ENCODE measurements around the gene SLC40A1. TPM values are rescaled to one million over a fixed set of nuclear protein-coding genes. Genes with fewer than 3 reads are reported as not detected.

Gene SLC40A1
- total RNA-seq, 2 experiments from 2014 or later = 4.4 to 6.0 TPM

DNA sequence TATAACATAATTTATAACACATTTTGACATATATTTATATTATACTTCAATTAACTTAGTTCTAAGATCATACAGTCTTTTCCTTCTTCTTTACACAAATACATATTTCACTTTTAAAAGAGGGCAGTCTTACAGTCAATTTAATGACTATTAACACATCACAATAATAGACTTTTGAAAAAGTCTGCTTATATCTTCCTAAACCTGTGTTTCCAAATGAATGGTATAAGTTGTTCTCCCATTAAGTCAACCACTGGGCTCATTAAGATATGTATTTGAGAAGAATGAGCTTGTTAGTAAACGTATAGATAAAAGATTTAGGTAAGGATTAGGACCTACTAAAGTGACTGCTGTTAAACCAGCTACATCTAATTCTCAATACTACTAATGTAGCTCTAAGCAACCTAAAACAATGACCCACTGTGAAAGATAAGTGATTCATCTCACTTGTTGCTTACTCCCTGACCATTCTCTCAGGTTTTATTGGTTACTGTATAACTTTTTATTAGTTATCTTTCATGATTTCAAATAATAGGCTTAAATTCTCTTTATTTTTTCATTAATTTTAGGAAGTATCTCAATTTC lies 27.0 kb downstream of the SLC40A1 start:
- Mint-ChIP-seq H3K27me3 (no peaks in the 10 kb centered on the region), H3K9me3 (no peaks in the 10 kb centered on the region), H3K27ac (no peak overlapping the region), H3K4me3 (no peak overlapping the region), H3K4me1 (no peaks in the 10 kb centered on the region), H3K36me3 (ENCODE audit: low read depth) (no peaks in the 10 kb centered on the region)
- no peak for DNase-seq
- ChIA-PET POLR2A (no interaction called here), CTCF (no interaction called here)

DNA sequence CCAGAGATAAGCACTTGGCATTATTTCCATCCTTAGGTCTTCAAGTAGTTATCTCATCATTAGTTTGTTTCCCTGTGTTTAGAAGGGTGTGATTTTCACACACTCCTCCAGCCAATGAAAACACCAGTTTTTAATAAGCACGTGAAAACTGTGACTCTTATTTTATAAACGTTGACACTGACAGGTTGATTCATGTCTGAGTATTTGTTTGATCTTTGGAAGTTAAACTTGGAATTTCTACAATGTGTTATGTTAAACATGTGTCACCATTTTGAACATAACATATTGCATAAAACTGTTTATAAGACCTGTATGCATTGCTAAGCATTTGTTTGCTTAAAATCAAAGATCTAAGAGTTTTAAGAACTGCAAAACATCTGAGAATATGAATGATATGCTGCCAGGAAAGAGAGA lies 27.6 kb downstream of the SLC40A1 start:
- DNase-seq = no peak
- ChIA-PET CTCF (no interaction called here), POLR2A (no interaction called here)
- no peak overlapping the region for H3K4me3 Mint-ChIP-seq
- H3K4me1 Mint-ChIP-seq = no peaks in the 10 kb centered on the region
- no peaks in the 10 kb centered on the region for H3K27me3 Mint-ChIP-seq
- H3K27ac Mint-ChIP-seq = no peak overlapping the region
- H3K9me3 Mint-ChIP-seq = no peaks in the 10 kb centered on the region
- no peaks in the 10 kb centered on the region for H3K36me3 Mint-ChIP-seq (ENCODE audit: low read depth)

DNA sequence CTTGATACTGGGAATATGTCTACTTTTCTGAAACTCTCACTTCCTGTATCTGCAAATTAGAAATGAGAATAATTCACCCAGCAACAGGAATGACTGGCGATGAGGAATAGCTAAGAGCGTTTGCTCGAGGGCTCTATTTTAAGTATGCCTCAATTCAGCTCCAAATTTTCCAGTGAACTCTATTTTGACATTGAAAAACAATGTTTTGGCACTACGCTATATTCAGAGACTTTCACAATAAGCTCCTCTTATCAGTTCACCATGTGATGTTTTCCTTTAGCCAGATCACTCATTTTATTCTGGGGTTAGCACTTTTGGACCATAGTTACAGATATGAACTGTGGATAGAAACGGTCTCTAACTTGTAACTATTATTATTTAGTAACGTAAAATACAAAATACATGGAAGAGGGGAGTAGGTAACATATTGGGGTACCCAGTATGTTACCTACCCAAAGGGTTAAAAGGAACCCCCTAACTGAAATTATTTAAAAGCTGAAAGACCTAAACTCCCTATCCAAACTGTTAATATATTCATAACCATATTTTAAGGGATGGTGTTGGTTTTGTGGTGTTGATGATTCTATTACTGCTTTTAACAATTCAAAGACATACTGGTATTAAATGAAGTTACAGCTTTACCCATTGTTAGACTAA lies 28.1 kb downstream of the SLC40A1 start:
- Mint-ChIP-seq H3K36me3 (ENCODE audit: low read depth) (no peaks in the 10 kb centered on the region), H3K9me3 (no peaks in the 10 kb centered on the region), H3K27me3 (no peaks in the 10 kb centered on the region), H3K27ac (no peak overlapping the region), H3K4me3 (no peak overlapping the region), H3K4me1 (no peaks in the 10 kb centered on the region)
- ChIA-PET CTCF (no interaction called here), POLR2A (no interaction called here)
- no peak for DNase-seq

GRCh38 chr2:189551808-189552207 lies 28.8 kb downstream of the SLC40A1 start:
- H3K36me3 Mint-ChIP-seq (ENCODE audit: low read depth) = no peaks in the 10 kb centered on the region
- POLR2A ChIA-PET = no interaction called here
- no peaks in the 10 kb centered on the region for H3K9me3 Mint-ChIP-seq
- no peaks in the 10 kb centered on the region for H3K27me3 Mint-ChIP-seq
- no peak for DNase-seq
- no peak overlapping the region for H3K27ac Mint-ChIP-seq
- no peaks in the 10 kb centered on the region for H3K4me1 Mint-ChIP-seq
- CTCF ChIA-PET = no interaction called here
- no peak overlapping the region for H3K4me3 Mint-ChIP-seq

- CTCF ChIA-PET = no interaction called here
- H3K27ac Mint-ChIP-seq = no peak overlapping the region
- POLR2A ChIA-PET = no interaction called here
Observed at GRCh38 chr2:189549449-189549832, 31.1 kb downstream of the SLC40A1 start.

DNA sequence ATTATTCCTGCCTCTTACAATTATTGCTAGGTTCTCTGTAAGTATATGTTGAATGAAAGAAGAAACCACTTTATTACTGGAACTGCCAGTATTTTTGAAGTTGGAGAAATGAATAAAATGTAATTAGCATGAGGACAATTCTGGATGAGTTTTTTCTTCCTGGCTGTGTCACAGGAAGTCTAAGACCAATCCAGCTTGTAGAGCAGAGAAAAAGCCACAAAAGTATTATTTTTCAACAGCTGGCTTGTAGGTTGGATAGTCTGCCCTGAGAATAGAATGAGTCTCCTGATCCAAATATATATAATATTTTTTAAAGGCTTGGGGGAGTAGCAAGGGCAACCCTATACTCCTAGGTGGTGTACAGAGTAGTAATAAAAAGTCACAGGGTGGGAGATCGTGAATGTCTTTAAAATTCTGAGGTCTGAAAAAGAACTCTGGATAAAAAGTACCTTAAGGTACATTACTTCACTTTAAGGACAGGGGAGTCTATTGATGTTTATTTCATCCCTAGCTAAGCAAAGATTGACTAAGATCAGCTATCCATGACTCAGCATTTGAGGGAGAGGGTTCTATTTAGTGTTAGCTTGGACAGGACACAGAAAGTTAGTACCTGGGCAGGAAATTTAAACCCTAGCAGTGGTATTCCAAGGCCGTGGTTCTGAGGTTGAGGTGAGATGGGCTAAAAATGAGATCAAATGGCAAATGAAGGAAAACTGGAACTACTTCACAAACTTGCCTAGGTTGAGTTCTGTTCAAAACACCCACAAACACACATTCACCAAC lies 31.7 kb downstream of the SLC40A1 start:
- H3K4me1 Mint-ChIP-seq = no peaks in the 10 kb centered on the region
- POLR2A ChIA-PET = interaction anchor here (0.6 kb wide), 1 partner anchor 1155 kb away, joined by 3 read pairs; no protein-coding TSS in a partner anchor

More at GRCh38 chr2:189549449-189549832, 31.1 kb downstream of the SLC40A1 start:
- Mint-ChIP-seq H3K4me1 (no peaks in the 10 kb centered on the region), H3K9me3 (no peaks in the 10 kb centered on the region), H3K4me3 (no peak overlapping the region), H3K27me3 (peaks cover 3% of the 10 kb centered on the region), H3K36me3 (ENCODE audit: low read depth) (no peaks in the 10 kb centered on the region)
- DNase-seq = no peak

DNA sequence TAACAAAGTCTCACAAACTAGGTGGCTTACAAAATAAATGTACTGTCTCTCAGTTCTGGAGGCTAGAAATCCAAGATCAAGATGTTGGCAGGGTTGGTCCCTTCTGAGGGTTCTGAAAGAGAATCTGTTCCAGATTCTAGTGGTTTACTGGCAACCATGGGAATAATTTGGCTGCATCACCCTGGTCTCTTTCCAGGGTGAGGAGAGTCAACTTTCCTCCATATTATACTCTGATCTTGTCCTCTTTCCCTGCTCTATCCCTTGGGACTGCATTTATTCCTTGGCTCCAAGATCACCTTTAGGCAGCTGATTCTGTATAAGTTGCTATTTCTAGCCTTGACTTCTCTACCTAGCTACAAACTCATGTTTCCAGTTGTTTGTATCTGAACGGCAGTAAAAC lies 35.2 kb downstream of the SLC40A1 start:
- POLR2A ChIA-PET = no interaction called here
- Mint-ChIP-seq H3K9me3 (no peaks in the 10 kb centered on the region), H3K27me3 (peaks cover 5% of the 10 kb centered on the region), H3K36me3 (ENCODE audit: low read depth) (no peaks in the 10 kb centered on the region), H3K27ac (no peak overlapping the region), H3K4me3 (no peak overlapping the region), H3K4me1 (no peaks in the 10 kb centered on the region)
- DNase-seq = no peak
- CTCF ChIA-PET = no interaction called here

More for the DNA sequence above, 31.7 kb downstream of the SLC40A1 start:
- no peaks in the 10 kb centered on the region for H3K36me3 Mint-ChIP-seq (ENCODE audit: low read depth)
- peaks cover 5% of the 10 kb centered on the region for H3K27me3 Mint-ChIP-seq
- H3K9me3 Mint-ChIP-seq = no peaks in the 10 kb centered on the region
- CTCF ChIA-PET = interaction anchor here (0.7 to 1.6 kb wide), 2 partner anchors 10 to 405 kb away, joined by 3 read pairs; no protein-coding TSS in a partner anchor
- H3K4me3 Mint-ChIP-seq = no peak overlapping the region
- H3K27ac Mint-ChIP-seq = no peak overlapping the region
- DNase-seq = no peak

DNA sequence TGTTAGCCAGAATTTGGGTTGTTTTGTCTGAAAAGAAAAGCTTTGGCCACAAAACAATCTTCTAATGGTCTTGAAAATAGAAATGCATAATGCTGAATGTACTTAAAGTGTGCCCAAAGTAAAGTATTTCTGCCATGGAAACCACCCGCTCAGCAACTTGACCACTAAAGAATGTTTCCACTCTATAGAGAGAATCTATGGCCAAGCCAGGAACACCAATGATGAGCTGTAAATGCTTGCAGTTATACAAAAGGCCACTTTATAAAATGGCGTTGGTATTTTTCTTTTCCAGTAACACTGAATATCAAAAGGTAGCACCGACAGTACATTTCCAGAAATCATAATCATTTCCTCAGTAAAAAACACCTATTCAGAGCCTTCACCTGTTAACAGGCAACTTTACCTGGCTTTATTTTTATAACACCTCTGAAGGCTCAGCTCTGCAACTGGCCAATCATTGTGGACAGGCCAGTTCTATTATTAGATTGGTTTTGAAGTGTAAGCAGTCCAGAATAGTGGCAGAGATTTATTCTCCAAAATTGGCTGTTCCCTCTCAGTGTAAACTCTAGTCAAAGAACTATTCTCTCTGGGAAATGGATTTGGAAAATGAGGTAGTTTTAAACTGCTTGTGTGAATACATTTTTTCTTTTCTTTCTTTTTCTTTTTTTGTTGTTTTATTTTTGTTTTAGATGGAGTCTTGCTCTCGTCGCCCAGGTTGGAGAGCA lies 36.1 kb downstream of the SLC40A1 start:
- Mint-ChIP-seq H3K4me3 (no peak overlapping the region), H3K27ac (no peak overlapping the region), H3K4me1 (no peaks in the 10 kb centered on the region), H3K36me3 (ENCODE audit: low read depth) (no peaks in the 10 kb centered on the region), H3K27me3 (peaks cover 5% of the 10 kb centered on the region), H3K9me3 (no peaks in the 10 kb centered on the region)
- POLR2A ChIA-PET = no interaction called here
- CTCF ChIA-PET = no interaction called here
- no peak for DNase-seq

DNA sequence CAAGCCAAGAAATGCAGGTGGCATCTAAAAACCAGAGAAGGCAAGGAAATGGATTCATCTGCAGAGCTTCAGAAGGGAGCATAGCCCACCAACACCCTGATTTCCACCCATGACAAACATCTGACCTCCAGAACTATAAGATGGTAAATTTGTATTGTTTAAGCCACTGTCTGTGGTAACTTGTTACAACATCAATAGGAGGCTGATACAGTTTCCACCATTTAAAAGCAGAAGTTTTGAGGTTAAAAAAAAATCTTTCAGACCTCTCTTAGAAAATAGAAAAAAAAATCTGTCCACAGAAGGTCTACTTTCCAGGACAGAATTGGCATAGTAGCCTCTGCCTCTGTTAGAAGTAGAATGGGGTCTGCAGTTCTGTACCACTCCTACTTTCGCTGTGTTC lies 37.2 kb downstream of the SLC40A1 start:
- ChIA-PET POLR2A (no interaction called here), CTCF (no interaction called here)

DNA sequence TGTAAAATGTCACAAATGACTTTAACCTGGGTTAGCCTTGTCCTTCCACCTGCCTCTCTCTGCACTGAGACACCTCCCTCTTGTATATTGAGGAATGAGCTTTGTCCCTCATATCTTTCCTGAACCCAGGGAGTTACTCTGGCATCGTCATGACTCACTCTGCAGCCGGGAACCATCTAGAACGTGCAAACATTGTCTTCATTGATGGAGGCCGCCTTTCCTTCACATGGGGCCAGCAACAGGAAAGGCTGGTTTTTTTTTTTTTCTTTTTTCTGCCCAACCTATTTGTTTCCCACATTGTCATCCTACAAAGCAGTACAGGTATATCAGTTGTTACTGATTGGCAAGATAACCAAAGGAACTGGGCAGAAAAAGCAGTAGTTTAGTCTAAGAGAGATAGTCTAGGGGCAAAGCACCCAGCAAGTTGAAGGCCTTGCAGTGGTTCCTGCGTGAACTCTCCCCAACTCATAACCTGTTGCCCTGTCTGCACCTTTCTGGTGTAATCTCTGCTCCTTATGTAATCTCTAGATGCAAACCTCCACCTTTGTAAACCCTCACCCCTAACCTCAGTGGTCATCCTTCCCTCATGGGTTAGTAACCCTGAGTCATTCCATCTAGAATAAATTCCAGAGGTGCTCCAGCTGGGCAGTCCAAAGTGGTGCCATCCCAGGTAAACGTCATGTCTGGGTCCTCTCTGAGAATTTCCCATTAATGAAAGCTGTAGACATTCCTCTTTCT lies 38.3 kb downstream of the SLC40A1 start:
- ChIA-PET CTCF (interaction anchor here (0.7 kb wide), 1 partner anchor 16 kb away, joined by 3 read pairs; no protein-coding TSS in a partner anchor), POLR2A (no interaction called here)
- H3K27ac Mint-ChIP-seq = no peak overlapping the region
- H3K27me3 Mint-ChIP-seq = peaks cover 10% of the 10 kb centered on the region
- DNase-seq = no peak
- no peaks in the 10 kb centered on the region for H3K36me3 Mint-ChIP-seq (ENCODE audit: low read depth)
- no peaks in the 10 kb centered on the region for H3K9me3 Mint-ChIP-seq
- no peak overlapping the region for H3K4me3 Mint-ChIP-seq
- no peaks in the 10 kb centered on the region for H3K4me1 Mint-ChIP-seq

More for the DNA sequence above, 37.2 kb downstream of the SLC40A1 start:
- Mint-ChIP-seq H3K9me3 (no peaks in the 10 kb centered on the region), H3K4me1 (no peaks in the 10 kb centered on the region), H3K27ac (no peak overlapping the region), H3K27me3 (peaks cover 7% of the 10 kb centered on the region), H3K36me3 (ENCODE audit: low read depth) (no peaks in the 10 kb centered on the region), H3K4me3 (no peak overlapping the region)
- DNase-seq = no peak

DNA sequence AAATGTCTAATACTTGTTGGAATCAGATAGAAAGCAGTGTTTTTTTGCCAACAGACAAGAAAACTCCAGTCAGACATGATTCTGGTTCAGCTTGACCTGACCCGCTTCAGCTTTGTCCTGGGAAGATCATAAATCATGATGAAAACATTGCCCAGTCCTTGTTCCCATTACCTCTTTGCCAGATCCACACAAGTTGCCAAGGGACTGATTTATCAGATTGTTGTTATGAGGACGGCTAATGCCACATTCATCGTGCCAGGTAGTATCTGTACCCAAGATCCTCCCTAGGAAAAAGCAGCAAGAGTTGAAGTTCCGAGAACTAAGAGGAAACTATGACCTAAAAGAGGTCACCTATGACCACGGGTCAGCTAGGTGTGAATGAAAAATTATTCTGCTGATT lies 39.0 kb downstream of the SLC40A1 start:
- H3K36me3 Mint-ChIP-seq (ENCODE audit: low read depth) = no peaks in the 10 kb centered on the region
- H3K4me3 Mint-ChIP-seq = no peak overlapping the region
- H3K9me3 Mint-ChIP-seq = no peaks in the 10 kb centered on the region
- no peak for DNase-seq
- no peaks in the 10 kb centered on the region for H3K4me1 Mint-ChIP-seq
- ChIA-PET CTCF (interaction anchor here (0.7 kb wide), 1 partner anchor 16 kb away, joined by 3 read pairs; no protein-coding TSS in a partner anchor), POLR2A (no interaction called here)
- H3K27ac Mint-ChIP-seq = no peak overlapping the region
- peaks cover 10% of the 10 kb centered on the region for H3K27me3 Mint-ChIP-seq

GRCh38 chr2:189540551-189540950 lies 40.0 kb downstream of the SLC40A1 start:
- Mint-ChIP-seq H3K27ac (no peak overlapping the region), H3K4me3 (no peak overlapping the region), H3K4me1 (no peaks in the 10 kb centered on the region), H3K9me3 (no peaks in the 10 kb centered on the region), H3K27me3 (peaks cover 9% of the 10 kb centered on the region), H3K36me3 (ENCODE audit: low read depth) (no peaks in the 10 kb centered on the region)
- CTCF ChIA-PET = no interaction called here
- POLR2A ChIA-PET = no interaction called here
- DNase-seq = no peak

DNA sequence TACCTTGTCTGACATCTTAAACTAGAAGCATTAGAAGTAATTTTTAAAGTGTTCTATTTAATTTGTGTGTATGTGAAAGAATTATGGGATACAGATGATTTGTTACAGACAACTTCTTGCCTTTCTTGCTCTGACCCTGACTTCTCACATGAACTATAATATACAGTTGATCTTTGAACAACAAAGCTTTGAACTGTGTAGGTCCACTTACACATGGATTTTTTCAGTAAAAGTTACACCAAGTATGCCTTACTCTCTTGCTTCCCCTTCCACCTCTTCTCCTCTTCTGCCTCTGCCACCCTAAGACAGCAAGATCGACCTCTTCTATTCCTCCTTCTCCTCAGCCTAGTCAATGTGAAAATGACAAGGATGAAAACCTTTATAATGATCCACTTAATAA lies 42.2 kb downstream of the SLC40A1 start:
- Mint-ChIP-seq H3K27ac (no peak overlapping the region), H3K4me1 (no peaks in the 10 kb centered on the region), H3K27me3 (peaks cover 8% of the 10 kb centered on the region), H3K36me3 (ENCODE audit: low read depth) (no peaks in the 10 kb centered on the region), H3K9me3 (no peaks in the 10 kb centered on the region), H3K4me3 (no peak overlapping the region)
- DNase-seq = no peak
- ChIA-PET CTCF (no interaction called here), POLR2A (no interaction called here)
